ENCODE results near the gene MGRN1. TPM values are rescaled to one million over a fixed set of nuclear protein-coding genes. Genes with fewer than 3 reads are reported as not detected.

The MGRN1 gene
- polyA plus RNA-seq, 1 donor from 2014 or later = 35.9 TPM

- Histone ChIP-seq H3K79me2 (replicated peaks; ENCODE audit: insufficient read depth, low read length) (no peaks in the 10 kb centered on the region), H3F3A (ENCODE audit: insufficient read depth, low read length, poor library complexity, severe bottlenecking) (no peaks in the 10 kb centered on the region), H4K20me1 (ENCODE audit: insufficient read depth) (no peaks in the 10 kb centered on the region), H2AFZ (ENCODE audit: low read depth, low read length) (no peak overlapping the region), H3K9me2 (ENCODE audit: insufficient read depth, low read length) (no peaks in the 10 kb centered on the region), H3K27ac (ENCODE audit: low read length) (no peak overlapping the region), H3K9ac (ENCODE audit: low read length) (no peak overlapping the region), H3K4me2 (ENCODE audit: low read length) (no peak overlapping the region), H3K4me3 (ENCODE audit: low read length) (no peak overlapping the region), H3K9me3 (ENCODE audit: low read length) (no peaks in the 10 kb centered on the region), H3K27me3 (ENCODE audit: insufficient read depth, low read depth, low read length) (no peaks in the 10 kb centered on the region), H3K36me3 (ENCODE audit: insufficient read depth, low read length) (no peaks in the 10 kb centered on the region)
- TF ChIP-seq SMC3 (conservative IDR thresholded peaks at IDR 0.05; ENCODE audit: poor library complexity) (no peak), EZH2 (IDR thresholded peaks at IDR 0.05; ENCODE audit: borderline replicate concordance, insufficient read depth, low read length, poor library complexity, severe bottlenecking) (no peak), REST (IDR thresholded peaks at IDR 0.05; ENCODE audit: borderline replicate concordance) (no peak), EP300 (conservative IDR thresholded peaks at IDR 0.05; ENCODE audit: poor library complexity, severe bottlenecking) (no peak), CTCF (IDR thresholded peaks at IDR 0.05; ENCODE audit: poor library complexity, severe bottlenecking) (no peak), RAD21 (conservative IDR thresholded peaks at IDR 0.05) (no peak), MXI1 (conservative IDR thresholded peaks at IDR 0.05; ENCODE audit: poor library complexity, severe bottlenecking) (no peak), TAF1 (IDR thresholded peaks at IDR 0.05; ENCODE audit: low read depth) (no peak), POLR2AphosphoS5 (IDR thresholded peaks at IDR 0.05) (no peak)
Observed at GRCh38 chr16:4699046-4699556, 74.5 kb downstream of the MGRN1 start.

GRCh38 chr16:4700380-4700996 is 75.9 kb downstream of the MGRN1 start:
- Histone ChIP-seq H3K4me2 (ENCODE audit: low read length) (no peak overlapping the region), H3K9me2 (ENCODE audit: insufficient read depth, low read length) (no peaks in the 10 kb centered on the region), H3K9ac (ENCODE audit: low read length) (no peak overlapping the region), H3K79me2 (replicated peaks; ENCODE audit: insufficient read depth, low read length) (no peaks in the 10 kb centered on the region), H3K27ac (ENCODE audit: low read length) (no peak overlapping the region), H2AFZ (ENCODE audit: low read depth, low read length) (no peak overlapping the region), H3K9me3 (ENCODE audit: low read length) (no peaks in the 10 kb centered on the region), H3F3A (ENCODE audit: insufficient read depth, low read length, poor library complexity, severe bottlenecking) (no peaks in the 10 kb centered on the region), H4K20me1 (ENCODE audit: insufficient read depth) (no peaks in the 10 kb centered on the region), H3K36me3 (ENCODE audit: insufficient read depth, low read length) (no peaks in the 10 kb centered on the region), H3K27me3 (ENCODE audit: insufficient read depth, low read depth, low read length) (no peaks in the 10 kb centered on the region), H3K4me3 (ENCODE audit: low read length) (no peak overlapping the region)
- TF ChIP-seq POLR2AphosphoS5 (IDR thresholded peaks at IDR 0.05) = no peak
- TF ChIP-seq MXI1 (conservative IDR thresholded peaks at IDR 0.05; ENCODE audit: poor library complexity, severe bottlenecking) = no peak
- TF ChIP-seq CTCF (IDR thresholded peaks at IDR 0.05; ENCODE audit: poor library complexity, severe bottlenecking) = no peak
- no peak for TF ChIP-seq EP300 (conservative IDR thresholded peaks at IDR 0.05; ENCODE audit: poor library complexity, severe bottlenecking)
- TF ChIP-seq RAD21 (conservative IDR thresholded peaks at IDR 0.05) = no peak
- TF ChIP-seq TAF1 (IDR thresholded peaks at IDR 0.05; ENCODE audit: low read depth) = no peak
- TF ChIP-seq EZH2 (IDR thresholded peaks at IDR 0.05; ENCODE audit: borderline replicate concordance, insufficient read depth, low read length, poor library complexity, severe bottlenecking) = no peak
- TF ChIP-seq SMC3 (conservative IDR thresholded peaks at IDR 0.05; ENCODE audit: poor library complexity) = no peak
- TF ChIP-seq REST (IDR thresholded peaks at IDR 0.05; ENCODE audit: borderline replicate concordance) = no peak

Data from neural cell (in vitro differentiated cells).